GM19193 (cell line): ENCODE data around the gene DOCK7.

Source experiments
- POLR2A ChIP-seq: IDR thresholded peaks from 4 replicates; pipeline ENCODE4 v1.6.1; 2011; ENCODE audit not compliant: insufficient read depth, insufficient read length; ENCODE audit errors: extremely low read depth

Gene DOCK7

DNA sequence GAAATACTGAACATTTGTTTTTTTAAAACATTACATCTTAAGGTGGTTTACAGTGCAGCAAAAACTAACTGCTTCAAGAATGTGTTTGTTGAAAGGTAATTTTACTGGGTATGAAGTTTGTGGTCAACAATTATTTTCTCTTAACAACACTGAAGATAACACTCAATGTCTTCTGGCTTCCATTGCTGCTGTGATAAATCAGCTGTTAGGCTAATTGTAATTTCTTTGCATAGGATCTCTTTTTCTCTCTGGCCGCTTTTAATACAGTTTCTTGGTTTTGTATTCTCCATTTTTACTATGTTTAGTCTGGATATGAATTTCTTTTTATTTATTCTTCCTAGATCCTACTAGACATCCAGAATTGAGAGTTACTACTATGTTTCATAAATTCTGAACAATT lies 44.9 kb downstream of the DOCK7 start:
- TF ChIP-seq POLR2A = no peak

DNA sequence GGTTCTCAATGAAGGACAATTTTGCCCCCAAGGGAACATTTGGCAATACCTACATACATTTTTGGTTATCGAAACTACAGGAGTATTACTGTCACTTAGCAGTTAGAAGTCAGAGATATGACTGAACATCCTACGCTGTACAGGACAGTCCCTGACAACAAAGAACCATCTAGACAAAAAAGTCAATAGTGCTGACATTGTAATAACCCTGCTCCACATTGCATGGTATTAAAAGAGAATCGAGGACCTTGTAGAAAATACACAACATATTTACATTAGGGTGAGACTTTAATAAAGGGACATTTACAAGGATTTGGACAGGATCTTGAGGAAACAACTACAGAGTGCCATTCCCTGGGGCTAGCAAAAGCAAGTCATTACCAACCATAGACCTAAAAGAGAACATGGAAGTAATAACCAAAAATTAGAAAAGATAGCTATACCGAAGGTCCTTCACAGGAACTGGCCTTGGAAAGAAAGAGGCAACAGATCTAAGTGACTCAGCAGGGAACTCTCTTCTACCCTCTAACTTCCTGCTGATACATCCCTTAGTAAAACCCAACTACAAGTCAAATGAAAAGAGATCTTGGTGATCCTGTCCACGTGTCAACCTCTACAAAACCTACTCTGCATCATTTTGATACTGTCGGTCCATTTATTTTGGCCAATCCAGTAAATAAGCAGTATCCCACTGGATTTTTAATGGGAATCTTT lies 50.6 kb downstream of the DOCK7 start:
- no peak for TF ChIP-seq POLR2A

DNA sequence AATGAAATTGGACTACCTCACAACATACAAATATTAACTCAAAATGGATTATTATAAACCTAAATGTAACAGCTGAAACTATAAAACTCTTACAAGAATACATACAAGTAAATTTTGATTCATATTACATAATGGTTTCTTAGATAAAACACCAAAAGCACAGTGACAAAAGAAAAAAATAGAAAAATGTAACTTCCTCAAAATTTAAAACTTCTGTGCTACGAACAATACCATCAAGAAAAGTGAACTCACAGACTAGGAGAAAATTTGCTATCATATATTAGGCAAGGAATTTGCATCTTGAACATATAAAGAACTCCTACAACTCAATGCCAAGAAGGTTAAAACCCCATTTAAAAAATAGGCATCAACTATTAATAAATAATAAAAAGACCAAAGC lies 59.7 kb downstream of the DOCK7 start:
- no peak for TF ChIP-seq POLR2A

DNA sequence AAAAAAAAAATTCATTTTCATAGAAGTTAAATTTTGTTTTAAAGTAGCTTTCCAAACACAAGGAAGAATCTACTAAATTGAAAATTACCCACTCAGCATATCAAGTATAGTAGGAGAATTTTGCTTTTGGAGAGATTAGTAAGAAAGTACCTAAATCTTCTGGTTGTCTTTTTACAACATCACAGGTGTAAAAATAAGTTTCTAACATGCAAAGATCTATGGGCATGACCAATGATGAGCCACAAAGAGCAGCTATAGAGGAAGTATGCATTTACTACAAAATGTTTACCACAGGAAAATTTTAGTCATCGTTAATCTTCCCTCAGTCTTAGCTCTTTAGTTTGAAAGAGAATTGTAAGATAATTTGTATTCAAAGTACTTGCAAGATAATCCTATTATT lies 62.8 kb downstream of the DOCK7 start:
- no peak for TF ChIP-seq POLR2A

DNA sequence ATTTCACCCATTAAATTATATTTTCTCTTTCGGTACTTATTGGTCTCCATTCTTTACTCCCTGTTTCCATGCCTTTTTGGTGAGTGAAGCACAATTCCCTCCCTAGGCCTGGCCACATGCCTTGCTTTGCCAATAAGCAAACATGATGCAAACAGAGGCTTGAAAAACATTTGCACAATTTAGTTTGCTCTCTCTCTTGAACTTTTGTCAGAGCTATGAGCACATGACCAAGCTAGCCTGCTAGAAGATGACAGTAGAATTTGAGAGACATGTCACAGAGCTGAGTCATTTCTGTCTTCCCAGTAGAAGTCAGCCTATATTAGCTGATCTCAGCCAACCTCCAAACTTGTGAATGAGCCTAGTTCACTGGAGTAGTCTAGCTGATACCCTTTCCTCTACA lies 66.3 kb downstream of the DOCK7 start:
- TF ChIP-seq POLR2A = no peak

DNA sequence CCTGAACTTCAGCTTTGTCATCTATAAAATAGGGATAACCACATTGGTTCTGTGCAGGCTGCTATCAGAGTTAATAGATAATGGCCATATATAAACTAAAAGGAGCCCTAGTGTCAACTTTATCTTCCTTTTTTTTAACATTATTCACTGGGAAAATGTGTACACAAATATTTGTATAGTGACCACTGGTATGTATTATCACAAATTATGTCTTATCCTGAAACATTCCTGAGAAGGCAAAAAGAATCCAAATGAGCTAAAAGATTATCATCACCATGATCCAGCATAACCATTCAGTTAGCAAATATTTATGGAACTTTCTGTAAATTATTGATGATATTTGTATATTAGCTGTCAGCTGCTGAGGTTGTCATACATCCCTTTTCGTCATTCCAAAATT lies 74.3 kb downstream of the DOCK7 start:
- TF ChIP-seq POLR2A = no peak

DNA sequence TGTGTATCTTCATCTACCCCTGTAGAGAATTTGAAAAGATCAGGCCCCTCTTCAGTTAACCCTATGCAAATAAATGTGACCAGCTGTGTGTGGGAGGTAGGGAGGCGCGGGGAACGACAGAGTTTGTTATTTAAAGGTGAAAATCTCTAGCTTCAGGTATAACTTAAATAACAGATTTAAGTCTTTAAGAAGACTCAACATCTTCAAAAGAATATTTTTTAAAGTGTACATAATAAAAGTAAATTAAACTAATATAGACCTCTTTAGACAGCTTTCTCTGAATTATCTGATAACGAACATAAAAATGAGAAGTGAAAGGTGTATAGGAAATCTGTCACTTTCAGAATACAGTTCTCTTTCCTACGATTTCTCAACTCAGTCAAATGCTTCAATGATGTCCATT lies 74.9 kb downstream of the DOCK7 start:
- TF ChIP-seq POLR2A = no peak

DNA sequence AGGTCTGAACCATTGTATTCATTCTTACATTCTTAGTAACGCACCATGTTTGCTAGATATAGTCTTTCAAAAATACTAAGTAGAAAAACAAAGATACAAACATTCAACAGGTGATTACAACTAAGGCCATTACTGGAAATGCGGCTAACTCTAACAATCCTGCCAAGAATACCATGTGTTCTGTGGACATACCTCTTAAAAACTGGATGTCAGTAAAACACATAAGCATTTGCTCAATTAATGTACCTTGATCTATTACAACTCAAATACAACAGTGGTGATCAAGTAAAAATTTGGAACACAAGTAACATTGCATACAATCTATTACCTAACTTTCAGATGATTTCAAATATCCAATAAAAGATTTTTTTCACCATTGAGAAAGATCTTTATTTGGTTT lies 75.4 kb downstream of the DOCK7 start:
- TF ChIP-seq POLR2A = no peak

DNA sequence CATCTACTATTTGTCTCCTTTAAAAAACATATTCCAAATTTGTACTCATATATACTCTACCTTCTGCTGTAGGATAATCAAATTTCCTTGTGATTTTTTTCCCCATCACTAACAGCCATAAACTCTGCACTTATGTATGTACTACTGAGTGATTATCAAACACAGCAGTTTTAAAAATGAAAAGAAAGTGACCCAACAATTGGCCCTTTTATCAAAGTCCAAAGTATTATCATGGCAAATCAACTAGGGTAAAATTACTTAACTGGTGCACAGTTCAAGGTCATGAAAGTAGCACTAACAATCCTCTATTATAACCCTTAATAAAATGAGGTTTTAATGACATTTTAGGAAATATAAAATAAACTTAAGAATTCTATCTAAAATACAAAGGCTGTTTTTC lies 79.3 kb downstream of the DOCK7 start:
- TF ChIP-seq POLR2A = no peak

DNA sequence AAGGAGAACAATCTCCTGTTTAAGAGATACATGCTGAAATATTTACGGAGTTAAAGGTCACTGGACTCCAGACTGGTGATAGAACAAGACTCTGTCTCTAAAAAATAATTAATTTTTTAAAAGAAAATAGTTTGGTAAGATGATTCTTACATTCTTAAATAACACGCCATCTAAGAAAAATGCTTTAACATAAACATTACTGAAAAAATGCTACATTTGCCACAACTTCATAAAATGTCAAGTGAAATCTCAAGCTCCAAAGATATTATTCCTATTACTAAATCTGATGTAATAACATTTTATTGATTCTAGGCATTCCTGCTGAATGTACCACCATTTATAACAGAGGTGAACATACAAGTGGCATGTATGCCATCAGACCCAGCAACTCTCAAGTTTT lies 86.7 kb downstream of the DOCK7 start:
- no peak for TF ChIP-seq POLR2A

DNA sequence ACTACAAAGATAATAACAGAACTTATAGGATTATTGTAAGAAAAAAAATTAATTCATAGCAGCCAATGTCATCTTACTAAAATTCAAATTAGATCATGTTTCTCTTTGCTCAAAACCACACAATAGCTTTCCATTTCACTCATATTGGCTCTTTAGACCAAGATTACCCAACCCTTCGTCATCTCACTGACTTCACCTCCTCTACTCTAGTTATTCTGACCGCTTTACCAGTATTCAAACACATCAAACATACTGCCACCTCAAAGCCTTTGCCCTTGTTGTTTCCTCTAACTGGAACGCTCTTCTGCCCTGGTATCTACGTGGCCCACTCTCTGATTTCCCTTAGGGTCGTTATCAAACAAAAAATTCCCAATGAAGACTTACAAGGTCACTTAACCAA lies 89.1 kb downstream of the DOCK7 start:
- TF ChIP-seq POLR2A = no peak

DNA sequence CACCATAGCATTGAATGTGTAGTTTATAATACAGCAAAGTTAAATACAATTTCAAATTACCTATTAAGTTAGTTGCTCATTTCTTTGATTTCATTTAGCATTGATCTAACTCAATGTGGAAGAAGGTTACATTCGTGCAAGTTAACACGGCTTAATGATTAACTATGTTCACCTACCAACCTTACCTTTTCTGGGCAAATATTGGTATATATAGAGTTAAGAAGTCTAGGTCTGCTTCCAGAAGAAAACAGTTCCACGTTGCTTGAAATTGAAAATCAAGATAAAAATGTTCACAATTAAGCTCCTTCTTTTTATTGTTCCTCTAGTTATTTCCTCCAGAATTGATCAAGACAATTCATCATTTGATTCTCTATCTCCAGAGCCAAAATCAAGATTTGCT lies 90.9 kb downstream of the DOCK7 start, which contains the start of gene ANGPTL3:
Gene ANGPTL3 (plus strand): TSS at position 240 of the 400 bp plus-strand sequence. CDS start 47 bp downstream, at position 287.
- no peak for TF ChIP-seq POLR2A

DNA sequence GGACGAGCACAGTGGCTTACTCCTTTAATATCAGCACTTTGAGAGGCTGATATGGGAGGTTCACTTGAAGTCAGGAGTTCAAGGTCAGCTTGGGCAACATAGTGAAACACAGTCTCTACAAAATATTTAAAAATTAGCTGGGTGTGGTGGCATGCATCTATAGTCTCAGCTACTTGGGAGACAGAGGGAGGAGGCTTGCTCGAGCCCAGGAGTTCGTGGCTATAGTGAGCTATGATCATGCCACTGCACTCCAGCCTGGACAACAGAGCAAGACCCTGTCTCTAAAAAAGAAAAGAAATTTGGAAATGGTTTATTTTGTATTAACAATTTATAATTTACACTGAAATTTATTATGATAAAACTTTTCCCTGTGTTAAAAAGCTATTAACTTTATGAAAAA lies 92.5 kb downstream of the DOCK7 start:
- TF ChIP-seq POLR2A = no peak

DNA sequence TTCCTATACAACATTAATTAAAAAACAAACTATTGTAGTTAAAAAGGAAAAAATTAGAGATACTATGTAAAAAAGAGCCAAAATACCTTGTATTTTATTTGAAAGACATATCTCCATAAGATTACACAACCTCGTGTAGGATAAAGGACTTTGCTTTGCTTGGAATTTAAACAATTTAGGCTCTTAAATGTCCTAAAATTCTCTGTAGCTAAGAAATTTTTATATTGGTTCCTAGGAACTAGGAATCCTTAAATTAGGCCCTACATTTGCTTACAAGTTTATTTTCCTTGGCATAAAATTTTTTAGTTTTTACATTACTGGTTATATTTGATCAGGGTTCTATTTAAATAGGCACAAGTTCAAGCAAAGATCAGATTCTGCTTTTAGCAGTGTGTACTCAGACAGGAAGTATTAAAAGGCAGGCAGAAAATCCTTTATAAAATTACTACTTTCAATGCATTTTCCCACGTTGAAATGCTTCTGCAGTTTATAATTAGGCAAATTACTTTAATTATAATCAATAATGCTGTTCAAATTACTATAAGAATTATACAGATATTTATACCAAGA lies 94.3 kb downstream of the DOCK7 start:
- no peak for TF ChIP-seq POLR2A

DNA sequence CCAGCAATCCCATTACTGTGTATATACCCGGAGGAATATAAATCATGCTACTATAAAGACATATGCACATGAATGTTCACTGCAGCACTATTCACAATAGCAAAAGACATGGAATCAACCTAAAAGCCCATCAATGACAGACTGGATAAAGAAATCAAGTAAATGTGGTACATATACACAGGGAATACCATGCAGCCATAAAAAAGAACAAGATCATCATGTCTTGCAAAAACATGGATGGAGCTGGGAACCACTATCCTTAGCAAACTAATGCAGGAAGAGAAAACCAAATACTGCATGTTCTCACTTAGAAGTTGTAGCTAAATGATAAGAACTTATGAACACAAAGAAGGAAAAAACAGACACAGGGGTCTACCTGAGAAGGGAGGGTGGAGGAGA lies 97.2 kb downstream of the DOCK7 start:
- TF ChIP-seq POLR2A = no peak

DNA sequence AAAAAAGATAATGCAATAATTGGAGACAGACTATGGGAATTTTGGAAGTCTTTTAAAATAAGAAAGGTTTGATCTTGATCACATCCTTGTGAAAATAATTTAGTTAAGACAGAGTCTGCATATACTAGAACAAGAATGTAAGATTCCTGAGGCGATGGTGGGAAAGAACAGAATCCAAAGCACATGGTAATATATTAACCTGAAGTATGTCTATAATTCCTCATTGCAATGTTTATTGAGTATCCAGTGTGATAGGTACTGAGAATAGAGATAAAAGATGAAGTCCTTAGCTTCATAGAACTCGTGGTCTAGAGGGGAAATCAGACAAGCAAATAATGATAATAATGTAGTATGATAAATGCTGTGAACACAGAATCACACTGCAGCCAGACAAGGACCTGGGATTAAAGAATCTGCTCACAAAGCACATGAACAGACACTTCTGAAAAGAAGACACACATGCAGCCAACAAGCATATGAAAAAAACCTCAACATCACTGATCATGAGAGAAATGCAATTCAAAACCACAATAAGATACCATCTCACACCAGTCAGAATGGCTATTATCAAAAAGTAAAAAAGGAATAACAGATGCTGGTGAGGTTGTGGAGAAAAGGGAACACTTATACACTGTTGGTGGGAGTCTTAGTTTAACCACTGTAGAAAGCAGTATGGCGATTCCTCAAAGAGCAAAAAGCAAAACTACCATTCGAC lies 97.8 kb downstream of the DOCK7 start:
- no peak for TF ChIP-seq POLR2A
